OCI-M1 (cell line): ENCODE results near the gene NRXN3.
A peak's percentile ranks its signal among the peaks of the same experiment; 100 is the strongest.

Experiments used
- DNase-seq: peaks from one replicate; lab custom pipeline; 2025; lab: John Stamatoyannopoulos, UW

The NRXN3 gene

GRCh38 chr14:78637489-78637888 lies 467.3 kb downstream of the NRXN3 start:
- no peak for DNase-seq

- no peak for DNase-seq
Observed at GRCh38 chr14:78637908-78638475, 467.8 kb downstream of the NRXN3 start.

GRCh38 chr14:78638926-78639325 lies 468.8 kb downstream of the NRXN3 start:
- no peak for DNase-seq

GRCh38 chr14:78644824-78645559 lies 474.8 kb downstream of the NRXN3 start:
- no peak for DNase-seq

GRCh38 chr14:78652727-78653126 lies 482.6 kb downstream of the NRXN3 start:
- no peak for DNase-seq

- no peak for DNase-seq
Observed at GRCh38 chr14:78653173-78653572, 483.0 kb downstream of the NRXN3 start.

GRCh38 chr14:78657451-78657850 lies 487.3 kb downstream of the NRXN3 start:
- DNase-seq = no peak

GRCh38 chr14:78664841-78665240 lies 494.7 kb downstream of the NRXN3 start:
- no peak for DNase-seq

GRCh38 chr14:78666336-78667056 lies 496.3 kb downstream of the NRXN3 start:
- DNase-seq = no peak

GRCh38 chr14:78667141-78667540 lies 497.0 kb downstream of the NRXN3 start:
- no peak for DNase-seq

- DNase-seq = no peak
Observed at GRCh38 chr14:78673845-78674244, 503.7 kb downstream of the NRXN3 start.

- no peak for DNase-seq
Observed at GRCh38 chr14:78674820-78675219, 504.6 kb downstream of the NRXN3 start.

GRCh38 chr14:78683206-78683605 lies 513.0 kb downstream of the NRXN3 start:
- no peak for DNase-seq

- DNase-seq = no peak
Observed at GRCh38 chr14:78683981-78684380, 513.8 kb downstream of the NRXN3 start.

- no peak for DNase-seq
Observed at GRCh38 chr14:78688503-78688902, 518.3 kb downstream of the NRXN3 start.

- DNase-seq = peak; percentile 26
Observed at GRCh38 chr14:78690836-78691235, 520.7 kb downstream of the NRXN3 start.

GRCh38 chr14:78697341-78697740 lies 527.2 kb downstream of the NRXN3 start:
- DNase-seq = peak; percentile 35

- no peak for DNase-seq
Observed at GRCh38 chr14:78698991-78699390, 528.8 kb downstream of the NRXN3 start.

GRCh38 chr14:78700236-78700635 lies 530.1 kb downstream of the NRXN3 start:
- no peak for DNase-seq

- DNase-seq = no peak
Observed at GRCh38 chr14:78701246-78701645, 531.1 kb downstream of the NRXN3 start.

- no peak for DNase-seq
Observed at GRCh38 chr14:78704965-78705364, 534.8 kb downstream of the NRXN3 start.

GRCh38 chr14:78705989-78706388 lies 535.8 kb downstream of the NRXN3 start:
- DNase-seq = no peak
